Measurements from ENCODE around the gene EIPR1.

GRCh38 chr2:3201281-3201680 lies 176.3 kb downstream of the EIPR1 start:
- TF ChIP-seq, protein P1, sequence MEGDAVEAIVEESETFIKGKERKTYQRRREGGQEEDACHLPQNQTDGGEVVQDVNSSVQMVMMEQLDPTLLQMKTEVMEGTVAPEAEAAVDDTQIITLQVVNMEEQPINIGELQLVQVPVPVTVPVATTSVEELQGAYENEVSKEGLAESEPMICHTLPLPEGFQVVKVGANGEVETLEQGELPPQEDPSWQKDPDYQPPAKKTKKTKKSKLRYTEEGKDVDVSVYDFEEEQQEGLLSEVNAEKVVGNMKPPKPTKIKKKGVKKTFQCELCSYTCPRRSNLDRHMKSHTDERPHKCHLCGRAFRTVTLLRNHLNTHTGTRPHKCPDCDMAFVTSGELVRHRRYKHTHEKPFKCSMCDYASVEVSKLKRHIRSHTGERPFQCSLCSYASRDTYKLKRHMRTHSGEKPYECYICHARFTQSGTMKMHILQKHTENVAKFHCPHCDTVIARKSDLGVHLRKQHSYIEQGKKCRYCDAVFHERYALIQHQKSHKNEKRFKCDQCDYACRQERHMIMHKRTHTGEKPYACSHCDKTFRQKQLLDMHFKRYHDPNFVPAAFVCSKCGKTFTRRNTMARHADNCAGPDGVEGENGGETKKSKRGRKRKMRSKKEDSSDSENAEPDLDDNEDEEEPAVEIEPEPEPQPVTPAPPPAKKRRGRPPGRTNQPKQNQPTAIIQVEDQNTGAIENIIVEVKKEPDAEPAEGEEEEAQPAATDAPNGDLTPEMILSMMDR (IDR thresholded peaks at IDR 0.05): no peak
- TF ChIP-seq POLR2A (IDR thresholded peaks at IDR 0.05): no peak
